ENCODE measurements around the gene EEF1AKMT3.
A peak's percentile ranks its signal among the peaks of the same experiment; 100 is the strongest.

Gene EEF1AKMT3

DNA sequence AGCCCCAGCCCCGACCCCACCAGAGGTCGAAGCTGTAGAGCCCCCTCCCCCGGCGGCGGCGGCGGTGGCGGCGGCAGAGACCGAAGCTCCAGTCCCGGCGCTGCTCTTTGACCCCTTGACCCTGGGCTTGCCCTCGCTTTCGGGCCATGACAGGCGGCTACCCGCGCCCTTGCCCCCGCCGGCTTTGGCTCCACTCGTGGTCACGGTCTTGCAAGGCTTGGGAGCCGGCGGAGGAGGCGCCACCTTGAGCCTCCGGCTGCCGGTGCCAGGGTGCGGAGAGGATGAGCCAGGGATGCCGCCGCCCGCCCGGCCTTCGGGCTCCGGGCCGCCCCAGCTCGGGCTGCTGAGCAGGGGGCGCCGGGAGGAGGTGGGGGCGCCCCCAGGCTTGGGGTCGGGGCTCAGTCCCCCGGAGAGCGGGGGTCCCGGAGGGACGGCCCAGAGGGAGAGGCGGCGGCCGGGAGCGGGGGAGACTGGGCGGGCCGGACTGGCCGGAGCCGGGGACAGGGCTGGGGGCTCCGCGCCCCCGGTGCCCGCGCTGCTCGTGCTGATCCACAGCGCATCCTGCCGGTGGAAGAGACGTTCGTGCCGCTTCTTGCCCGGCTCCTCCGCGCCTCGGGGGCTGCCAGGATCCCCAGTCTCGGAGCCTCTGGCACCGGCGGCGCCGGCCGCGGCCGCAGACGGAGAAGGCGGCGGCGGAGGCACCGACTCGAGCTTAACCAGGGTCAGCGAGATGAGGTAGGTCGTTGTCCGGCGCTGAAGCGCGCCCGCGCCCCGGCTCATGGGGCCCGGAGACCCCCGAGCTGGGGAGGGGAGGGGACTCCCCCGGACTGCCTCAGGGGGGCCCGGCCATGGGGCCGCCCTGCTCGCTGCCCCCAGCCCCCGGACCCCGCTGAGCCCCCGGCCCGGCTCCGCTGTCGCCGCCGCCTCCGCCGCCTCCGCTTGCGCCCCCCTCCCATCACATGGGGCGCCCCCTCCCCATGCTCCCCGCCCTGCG, 34.6 kb upstream of the EEF1AKMT3 start:
- H3K9ac ChIP-seq (ENCODE audit: low read length), result no peak overlapping the region
- H3K36me3 ChIP-seq (ENCODE audit: insufficient read depth, low read length), result no peaks in the 10 kb centered on the region
- peaks cover 19% of the 10 kb centered on the region for H3K4me1 ChIP-seq (ENCODE audit: insufficient read depth, low read length)
- H3K27ac ChIP-seq (ENCODE audit: low read depth, low read length), result no peak overlapping the region
- peaks cover 53 to 61% of the 10 kb centered on the region in 2 donors for H3K27me3 ChIP-seq (ENCODE audit: control insufficient read depth in 1 of 2, insufficient read depth in 2 of 2, low read length in 2 of 2)
- H3K9me3 ChIP-seq (ENCODE audit: low read length), result no peaks in the 10 kb centered on the region
- peak overlapping the region in 1 of 2 donors; percentile 35 for H3K4me3 ChIP-seq (ENCODE audit: low read depth in 1 of 2, low read length in 2 of 2)

DNA sequence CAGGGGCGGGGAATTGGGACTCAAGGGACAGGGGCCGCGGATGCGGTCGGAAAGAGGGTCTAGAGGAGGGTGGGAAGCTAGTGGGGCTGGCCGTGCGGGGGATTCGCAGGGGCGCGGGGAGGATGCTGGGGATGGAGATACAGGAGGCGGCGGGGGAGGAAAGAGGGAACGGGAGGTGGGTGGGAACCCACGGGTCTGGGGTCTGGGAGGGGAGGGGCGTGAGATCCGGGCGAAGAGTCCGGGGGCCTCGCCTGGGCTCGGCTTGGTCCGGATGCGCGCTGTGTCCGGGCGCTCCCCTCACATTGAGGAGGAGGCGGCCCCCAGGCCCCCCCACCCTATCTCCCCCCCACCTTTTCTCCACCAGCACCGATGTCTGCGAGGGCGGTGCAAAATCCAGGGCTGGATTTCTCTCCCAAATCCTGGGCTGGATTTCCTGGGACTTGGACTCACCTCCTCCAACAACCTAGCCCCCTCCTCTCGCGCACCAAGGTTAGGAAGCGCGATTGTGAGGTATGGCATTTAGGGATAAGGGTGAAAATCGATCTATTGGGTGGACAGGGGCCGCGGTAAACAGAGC, 33.7 kb upstream of the EEF1AKMT3 start, which contains the start of gene AGAP2:
Gene AGAP2 (minus strand): TSS at position 82 of the 577 bp plus-strand sequence. CDS start 496 bp downstream, outside the sequence.
- H3K4me3 ChIP-seq (ENCODE audit: low read depth in 1 of 2, low read length in 2 of 2), result peak within 1 kb of the TSS in 1 of 2 donors; percentile 35
- H3K36me3 ChIP-seq (ENCODE audit: insufficient read depth, low read length), result no peaks in the 10 kb centered on the region
- no peak within 1 kb of the TSS for H3K9ac ChIP-seq (ENCODE audit: low read length)
- peaks cover 47 to 61% of the 10 kb centered on the region in 2 donors for H3K27me3 ChIP-seq (ENCODE audit: control insufficient read depth in 1 of 2, insufficient read depth in 2 of 2, low read length in 2 of 2)
- H3K27ac ChIP-seq (ENCODE audit: low read depth, low read length), result no peak within 1 kb of the TSS
- no peaks in the 10 kb centered on the region for H3K9me3 ChIP-seq (ENCODE audit: low read length)
- H3K4me1 ChIP-seq (ENCODE audit: insufficient read depth, low read length), result peaks cover 19% of the 10 kb centered on the region

DNA sequence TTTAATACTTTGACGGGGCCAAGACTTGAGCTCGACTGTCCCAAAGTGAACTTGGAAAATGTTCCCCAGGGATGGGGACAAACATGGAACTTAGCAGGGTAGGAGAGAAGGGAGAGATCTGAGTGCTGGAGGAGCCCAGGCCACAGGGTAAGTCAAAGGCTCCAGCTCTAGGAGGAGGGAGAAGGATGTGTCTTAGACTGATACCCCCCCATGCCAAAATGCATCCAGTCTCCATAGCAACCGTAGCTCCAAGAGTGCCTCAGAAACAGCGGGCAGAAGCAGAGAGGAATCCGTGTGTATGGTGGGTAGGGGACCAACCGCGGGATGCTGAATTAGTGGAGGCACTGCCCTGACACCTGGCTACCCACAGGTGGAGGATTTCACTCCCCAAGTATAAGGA, 33.0 kb upstream of the EEF1AKMT3 start:
- peaks cover 41 to 57% of the 10 kb centered on the region in 2 donors for H3K27me3 ChIP-seq (ENCODE audit: control insufficient read depth in 1 of 2, insufficient read depth in 2 of 2, low read length in 2 of 2)
- no peaks in the 10 kb centered on the region for H3K9me3 ChIP-seq (ENCODE audit: low read length)
- H3K36me3 ChIP-seq (ENCODE audit: insufficient read depth, low read length), result no peaks in the 10 kb centered on the region
- H3K4me1 ChIP-seq (ENCODE audit: insufficient read depth, low read length), result peaks cover 25% of the 10 kb centered on the region
- H3K4me3 ChIP-seq (ENCODE audit: low read depth in 1 of 2, low read length in 2 of 2), result no peak overlapping the region
- no peak overlapping the region for H3K9ac ChIP-seq (ENCODE audit: low read length)
- no peak overlapping the region for H3K27ac ChIP-seq (ENCODE audit: low read depth, low read length)

DNA sequence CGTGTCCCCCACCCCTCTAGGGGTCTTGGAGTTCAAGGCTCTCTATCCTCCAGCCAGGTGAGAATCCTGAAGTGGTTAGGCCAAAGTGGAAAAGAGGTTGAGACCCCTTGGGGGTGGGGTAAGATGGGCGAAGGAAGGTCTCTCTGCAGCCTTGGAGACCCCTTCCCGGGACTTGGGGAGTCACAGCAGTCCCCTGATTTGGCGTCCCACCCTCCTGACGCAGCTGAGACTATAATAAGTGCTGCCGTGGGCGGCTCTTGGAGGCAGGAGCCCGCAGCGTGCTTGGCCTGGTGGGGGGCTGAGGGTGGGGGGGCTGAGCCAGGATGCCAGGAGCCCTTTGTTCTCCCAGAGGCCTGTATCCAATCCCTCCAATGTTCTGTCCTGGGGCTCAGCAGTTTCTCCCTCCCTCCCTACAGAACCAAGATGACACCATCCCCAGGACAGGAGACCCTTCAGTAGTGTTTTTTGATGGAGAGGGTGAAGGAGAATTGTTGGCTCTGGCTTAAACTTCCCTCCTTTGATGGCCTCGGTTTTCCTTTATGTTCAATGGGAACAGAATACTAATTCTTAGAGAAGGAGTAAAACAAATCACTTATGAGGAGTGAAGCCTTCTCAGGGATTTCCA, 32.4 kb upstream of the EEF1AKMT3 start:
- no peaks in the 10 kb centered on the region for H3K36me3 ChIP-seq (ENCODE audit: insufficient read depth, low read length)
- no peaks in the 10 kb centered on the region for H3K9me3 ChIP-seq (ENCODE audit: low read length)
- H3K27me3 ChIP-seq (ENCODE audit: control insufficient read depth in 1 of 2, insufficient read depth in 2 of 2, low read length in 2 of 2), result peaks cover 34 to 53% of the 10 kb centered on the region in 2 donors
- H3K4me3 ChIP-seq (ENCODE audit: low read depth in 1 of 2, low read length in 2 of 2), result no peak overlapping the region
- H3K4me1 ChIP-seq (ENCODE audit: insufficient read depth, low read length), result peaks cover 25% of the 10 kb centered on the region
- H3K27ac ChIP-seq (ENCODE audit: low read depth, low read length), result no peak overlapping the region
- no peak overlapping the region for H3K9ac ChIP-seq (ENCODE audit: low read length)

DNA sequence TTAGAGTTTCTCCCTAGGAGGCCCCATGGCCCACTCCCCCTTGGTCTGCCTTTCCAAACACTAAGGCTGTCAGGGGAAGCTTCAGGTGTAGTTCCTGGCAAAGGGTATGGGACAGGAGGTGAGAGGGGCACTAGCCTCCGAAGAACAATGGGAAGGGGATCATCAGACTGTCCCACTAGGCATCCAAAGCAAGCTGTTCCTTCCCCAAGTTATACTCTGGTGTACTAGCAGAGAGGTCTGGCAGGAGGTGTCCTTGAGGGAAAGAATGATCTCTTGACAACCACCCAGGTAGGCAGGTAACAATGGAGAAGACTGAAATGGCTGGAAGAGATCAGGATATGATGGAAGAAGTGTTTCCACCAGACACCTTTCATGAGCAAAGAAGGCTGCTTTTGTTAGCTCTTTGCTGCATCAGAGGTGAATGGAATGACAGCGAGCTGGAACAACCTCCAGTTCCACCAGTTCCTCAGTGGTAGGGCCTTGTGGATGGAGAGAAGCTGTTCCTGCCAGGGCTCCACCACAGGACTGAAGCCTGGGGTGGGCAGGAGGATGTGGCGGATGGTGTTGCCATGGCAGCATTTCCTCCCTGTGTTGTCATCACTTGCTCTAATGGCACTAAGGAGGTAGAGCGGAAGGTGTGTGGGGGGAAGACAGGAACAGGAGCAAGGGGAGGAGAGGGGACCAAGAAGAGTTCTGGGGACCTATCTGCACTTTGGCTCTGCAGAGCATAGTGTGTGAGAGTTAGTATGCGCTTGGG, 31.6 kb upstream of the EEF1AKMT3 start:
- Histone ChIP-seq H3K9ac (ENCODE audit: low read length) (no peak overlapping the region), H3K36me3 (ENCODE audit: insufficient read depth, low read length) (peaks cover under 1% of the 10 kb centered on the region), H3K4me3 (ENCODE audit: low read depth in 1 of 2, low read length in 2 of 2) (no peak overlapping the region), H3K9me3 (ENCODE audit: low read length) (no peaks in the 10 kb centered on the region), H3K27me3 (ENCODE audit: control insufficient read depth in 1 of 2, insufficient read depth in 2 of 2, low read length in 2 of 2) (peaks cover 26 to 45% of the 10 kb centered on the region in 2 donors), H3K4me1 (ENCODE audit: insufficient read depth, low read length) (peaks cover 26% of the 10 kb centered on the region), H3K27ac (ENCODE audit: low read depth, low read length) (no peak overlapping the region)

DNA sequence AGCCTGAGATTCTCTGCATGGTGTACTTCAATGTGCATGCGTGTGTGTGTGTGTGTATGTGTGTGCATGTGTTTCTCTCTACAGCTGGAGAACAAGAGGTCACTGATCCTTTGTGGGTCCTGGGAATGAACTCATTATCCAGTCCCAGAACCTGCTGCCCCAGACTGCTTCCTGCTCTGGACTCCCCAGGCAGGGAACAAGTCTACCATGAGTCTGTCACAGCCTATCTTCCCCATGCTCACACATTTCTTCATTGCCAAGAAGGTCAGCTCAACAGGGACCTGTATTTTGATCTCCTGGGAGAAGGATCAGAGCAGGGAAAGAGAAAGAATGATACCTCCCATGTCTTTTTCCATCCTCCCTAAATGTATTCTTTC, 31.0 kb upstream of the EEF1AKMT3 start:
- Histone ChIP-seq H3K27ac (ENCODE audit: low read depth, low read length) (no peak overlapping the region), H3K9ac (ENCODE audit: low read length) (no peak overlapping the region), H3K4me3 (ENCODE audit: low read depth in 1 of 2, low read length in 2 of 2) (no peak overlapping the region), H3K9me3 (ENCODE audit: low read length) (no peaks in the 10 kb centered on the region), H3K36me3 (ENCODE audit: insufficient read depth, low read length) (peaks cover 6% of the 10 kb centered on the region), H3K27me3 (ENCODE audit: control insufficient read depth in 1 of 2, insufficient read depth in 2 of 2, low read length in 2 of 2) (peaks cover 22 to 39% of the 10 kb centered on the region in 2 donors), H3K4me1 (ENCODE audit: insufficient read depth, low read length) (peaks cover 25% of the 10 kb centered on the region)

DNA sequence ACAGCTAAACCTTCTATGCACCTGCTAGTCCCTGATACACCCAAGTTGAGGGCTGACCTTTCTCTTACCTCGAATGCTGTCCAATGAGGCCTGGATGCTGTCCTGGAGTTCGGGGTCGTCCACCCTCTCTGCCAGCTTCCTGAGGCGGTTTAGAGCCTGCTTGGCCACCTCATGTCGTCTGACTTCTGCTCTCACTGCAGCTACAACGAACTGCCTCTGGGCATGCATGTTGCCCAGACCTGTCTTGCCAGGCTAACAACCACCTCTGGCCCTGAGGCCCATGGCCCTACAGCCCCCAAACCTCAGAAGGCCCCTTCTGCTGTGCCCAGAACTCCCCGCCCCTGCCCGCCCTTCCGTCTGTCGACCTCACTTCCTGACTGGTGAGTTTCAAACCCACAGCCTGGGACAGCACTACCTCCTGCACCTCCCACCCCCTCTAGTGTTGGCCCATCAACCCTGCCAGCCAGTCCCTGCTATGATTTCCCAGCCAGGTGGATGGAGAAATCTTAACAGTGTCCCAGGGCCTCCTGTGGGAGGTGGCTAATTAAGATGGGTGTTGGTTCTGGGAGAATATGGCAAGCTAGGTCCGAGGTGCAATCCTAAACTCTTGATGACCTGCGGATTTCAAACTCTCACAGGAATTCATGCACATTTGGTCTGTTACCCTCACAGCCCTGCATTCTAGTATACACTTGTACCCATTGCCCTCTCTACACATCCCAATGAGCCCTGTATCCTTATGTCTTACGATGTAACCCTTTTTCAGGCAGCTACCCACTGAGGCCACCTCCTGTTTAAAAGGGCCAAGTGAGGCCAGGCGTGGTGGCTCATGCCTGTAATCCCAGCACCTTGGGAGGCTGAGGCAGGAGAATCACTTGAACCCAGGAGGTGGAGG, 30.3 kb upstream of the EEF1AKMT3 start:
- no peak overlapping the region for H3K27ac ChIP-seq (ENCODE audit: low read depth, low read length)
- peaks cover 11% of the 10 kb centered on the region for H3K36me3 ChIP-seq (ENCODE audit: insufficient read depth, low read length)
- peaks cover 18% of the 10 kb centered on the region for H3K4me1 ChIP-seq (ENCODE audit: insufficient read depth, low read length)
- H3K9ac ChIP-seq (ENCODE audit: low read length), result no peak overlapping the region
- H3K9me3 ChIP-seq (ENCODE audit: low read length), result no peaks in the 10 kb centered on the region
- peaks cover 15 to 32% of the 10 kb centered on the region in 2 donors for H3K27me3 ChIP-seq (ENCODE audit: control insufficient read depth in 1 of 2, insufficient read depth in 2 of 2, low read length in 2 of 2)
- H3K4me3 ChIP-seq (ENCODE audit: low read depth in 1 of 2, low read length in 2 of 2), result no peak overlapping the region

DNA sequence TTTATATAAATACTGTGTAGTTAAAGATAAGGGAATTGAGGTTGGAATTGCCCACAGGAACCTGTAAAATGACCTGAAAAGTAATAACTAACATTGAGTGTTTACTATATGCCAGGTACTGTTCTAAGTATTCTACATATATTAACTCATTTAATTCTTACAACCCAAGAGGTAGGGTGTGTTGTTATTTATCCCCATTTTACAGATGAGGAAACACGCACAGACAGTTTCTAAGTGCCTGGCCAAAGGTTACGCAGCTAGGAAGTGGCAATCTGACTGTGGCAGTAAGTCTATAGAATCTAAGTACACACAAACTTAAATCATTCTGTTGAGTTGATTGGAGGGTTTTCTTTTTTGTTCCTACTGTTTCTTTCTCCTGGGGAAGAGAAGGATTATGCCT, 28.6 kb upstream of the EEF1AKMT3 start:
- Histone ChIP-seq H3K4me3 (ENCODE audit: low read depth in 1 of 2, low read length in 2 of 2) (no peak overlapping the region), H3K27me3 (ENCODE audit: control insufficient read depth in 1 of 2, insufficient read depth in 2 of 2, low read length in 2 of 2) (peaks cover 11 to 16% of the 10 kb centered on the region in 2 donors), H3K36me3 (ENCODE audit: insufficient read depth, low read length) (peaks cover 26% of the 10 kb centered on the region), H3K4me1 (ENCODE audit: insufficient read depth, low read length) (peaks cover 15% of the 10 kb centered on the region), H3K9ac (ENCODE audit: low read length) (no peak overlapping the region), H3K27ac (ENCODE audit: low read depth, low read length) (no peak overlapping the region), H3K9me3 (ENCODE audit: low read length) (no peaks in the 10 kb centered on the region)

DNA sequence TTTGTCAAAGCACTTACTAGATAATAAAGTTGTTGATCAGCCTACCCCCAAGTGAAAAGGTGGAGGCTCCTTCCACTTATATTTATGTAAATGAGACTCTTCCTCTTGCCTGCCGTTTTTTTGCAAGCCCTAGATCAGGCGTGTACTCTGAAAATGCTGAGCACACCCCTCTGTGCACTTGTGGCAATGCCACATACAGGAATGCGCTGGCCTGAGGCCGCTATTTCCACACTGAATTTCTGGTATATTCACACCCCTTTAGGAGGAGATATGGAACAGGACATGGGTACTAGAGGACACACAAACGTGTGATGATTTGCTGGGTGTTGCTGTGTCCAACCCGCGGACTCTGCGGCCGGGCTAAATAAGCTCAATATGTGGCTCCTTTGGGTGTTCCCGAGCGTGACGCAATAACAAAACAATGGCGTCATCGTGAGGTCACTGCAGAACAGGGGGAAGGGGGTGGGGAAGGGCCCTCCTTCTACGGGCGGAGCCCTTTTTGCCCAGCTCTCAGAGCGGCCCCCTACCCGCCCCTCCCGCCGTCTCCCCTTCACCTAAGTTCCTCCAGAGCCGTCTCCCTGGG, 28.1 kb upstream of the EEF1AKMT3 start:
- H3K9me3 ChIP-seq (ENCODE audit: low read length), result no peaks in the 10 kb centered on the region
- H3K27ac ChIP-seq (ENCODE audit: low read depth, low read length), result peak overlapping the region; percentile 77
- H3K4me1 ChIP-seq (ENCODE audit: insufficient read depth, low read length), result peaks cover 15% of the 10 kb centered on the region
- H3K9ac ChIP-seq (ENCODE audit: low read length), result no peak overlapping the region
- peaks cover 7 to 10% of the 10 kb centered on the region in 2 donors for H3K27me3 ChIP-seq (ENCODE audit: control insufficient read depth in 1 of 2, insufficient read depth in 2 of 2, low read length in 2 of 2)
- peaks cover 29% of the 10 kb centered on the region for H3K36me3 ChIP-seq (ENCODE audit: insufficient read depth, low read length)
- H3K4me3 ChIP-seq (ENCODE audit: low read depth in 1 of 2, low read length in 2 of 2), result peak overlapping the region; percentile 77 to 95

Data from muscle layer of colon (tissue), 2 donors.